Measurements from ENCODE around the gene NEMP2. TPM values are rescaled to one million over a fixed set of nuclear protein-coding genes. Genes with fewer than 3 reads are reported as not detected.

The NEMP2 gene
- total RNA-seq, 1 experiment from 2014 or later = 12.0 TPM

DNA sequence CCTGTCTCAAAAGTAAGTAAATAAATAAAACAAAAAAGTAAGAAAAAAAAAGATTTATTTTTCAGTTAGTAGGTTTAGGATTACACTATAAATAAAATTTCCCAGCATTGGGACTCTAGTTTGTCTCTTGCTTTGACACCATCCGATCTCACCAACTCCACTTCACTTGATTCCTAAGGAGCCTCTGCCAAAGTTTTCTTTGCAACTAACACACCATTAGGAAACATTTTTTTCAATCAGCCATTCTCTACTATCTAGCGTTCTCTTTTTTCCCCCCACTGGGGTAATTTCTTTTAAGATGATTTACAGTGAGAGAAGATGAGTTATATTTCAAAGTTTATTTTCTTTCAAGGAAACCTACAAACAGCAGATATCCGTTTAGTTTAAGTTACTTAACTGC is 10.6 kb upstream of the NEMP2 start:
- CTCF ChIA-PET = no interaction called here
- no peaks in the 10 kb centered on the region for H3K4me1 ChIP-seq (ENCODE audit: control insufficient read depth, insufficient read depth, low read length)
- peaks cover 10% of the 10 kb centered on the region; the same call in 1 of the 2 replicates for H3K9me3 ChIP-seq (ENCODE audit: control insufficient read depth, insufficient read depth, low read depth, low read length)
- POLR2A ChIA-PET = interaction anchor here (0.6 to 0.8 kb wide), 2 partner anchors 117 to 1136 kb away, joined by 3 to 5 read pairs; no protein-coding TSS in a partner anchor
- ATAC-seq (no peak), DNase-seq (ENCODE audit: low read depth, low spot score) (no peak)
- BruUV-seq (replicated peaks) = no TSS peak
- in situ Hi-C loops (cut with HindIII; ENCODE audit: low pct_unique_long_range_greater_than_20kb, low sequenced_read_pairs) (no loop called here), intact Hi-C loops (cut with micrococcal nuclease; ENCODE audit: unreplicated experiment) (no loop called here)
- no peaks in the 10 kb centered on the region for H3K27me3 ChIP-seq (ENCODE audit: control insufficient read depth, insufficient read depth, low read length)
- no peak overlapping the region for H3K27ac ChIP-seq (ENCODE audit: low read length)
- H3K36me3 ChIP-seq (ENCODE audit: control insufficient read depth, insufficient read depth, low read length) = no peaks in the 10 kb centered on the region
- no peak overlapping the region for H3K4me3 ChIP-seq (ENCODE audit: low read depth in 2 of 2, low read length in 2 of 2)
- TF ChIP-seq POLR2AphosphoS5 (IDR thresholded peaks at IDR 0.05; ENCODE audit: low read depth, low read length) (no peak), SIN3A (IDR thresholded peaks at IDR 0.05; ENCODE audit: borderline replicate concordance, insufficient read depth, low read depth, low read length) (no peak), TCF7L2 (IDR thresholded peaks at IDR 0.05; ENCODE audit: low read depth, low read length) (no peak)
- TF ChIP-seq, protein P1, sequence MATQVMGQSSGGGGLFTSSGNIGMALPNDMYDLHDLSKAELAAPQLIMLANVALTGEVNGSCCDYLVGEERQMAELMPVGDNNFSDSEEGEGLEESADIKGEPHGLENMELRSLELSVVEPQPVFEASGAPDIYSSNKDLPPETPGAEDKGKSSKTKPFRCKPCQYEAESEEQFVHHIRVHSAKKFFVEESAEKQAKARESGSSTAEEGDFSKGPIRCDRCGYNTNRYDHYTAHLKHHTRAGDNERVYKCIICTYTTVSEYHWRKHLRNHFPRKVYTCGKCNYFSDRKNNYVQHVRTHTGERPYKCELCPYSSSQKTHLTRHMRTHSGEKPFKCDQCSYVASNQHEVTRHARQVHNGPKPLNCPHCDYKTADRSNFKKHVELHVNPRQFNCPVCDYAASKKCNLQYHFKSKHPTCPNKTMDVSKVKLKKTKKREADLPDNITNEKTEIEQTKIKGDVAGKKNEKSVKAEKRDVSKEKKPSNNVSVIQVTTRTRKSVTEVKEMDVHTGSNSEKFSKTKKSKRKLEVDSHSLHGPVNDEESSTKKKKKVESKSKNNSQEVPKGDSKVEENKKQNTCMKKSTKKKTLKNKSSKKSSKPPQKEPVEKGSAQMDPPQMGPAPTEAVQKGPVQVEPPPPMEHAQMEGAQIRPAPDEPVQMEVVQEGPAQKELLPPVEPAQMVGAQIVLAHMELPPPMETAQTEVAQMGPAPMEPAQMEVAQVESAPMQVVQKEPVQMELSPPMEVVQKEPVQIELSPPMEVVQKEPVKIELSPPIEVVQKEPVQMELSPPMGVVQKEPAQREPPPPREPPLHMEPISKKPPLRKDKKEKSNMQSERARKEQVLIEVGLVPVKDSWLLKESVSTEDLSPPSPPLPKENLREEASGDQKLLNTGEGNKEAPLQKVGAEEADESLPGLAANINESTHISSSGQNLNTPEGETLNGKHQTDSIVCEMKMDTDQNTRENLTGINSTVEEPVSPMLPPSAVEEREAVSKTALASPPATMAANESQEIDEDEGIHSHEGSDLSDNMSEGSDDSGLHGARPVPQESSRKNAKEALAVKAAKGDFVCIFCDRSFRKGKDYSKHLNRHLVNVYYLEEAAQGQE (IDR thresholded peaks at IDR 0.05; ENCODE audit: insufficient read depth in 1 of 2, low read depth in 2 of 2, low read length in 1 of 2) = no peak
- TF ChIP-seq, protein P2, sequence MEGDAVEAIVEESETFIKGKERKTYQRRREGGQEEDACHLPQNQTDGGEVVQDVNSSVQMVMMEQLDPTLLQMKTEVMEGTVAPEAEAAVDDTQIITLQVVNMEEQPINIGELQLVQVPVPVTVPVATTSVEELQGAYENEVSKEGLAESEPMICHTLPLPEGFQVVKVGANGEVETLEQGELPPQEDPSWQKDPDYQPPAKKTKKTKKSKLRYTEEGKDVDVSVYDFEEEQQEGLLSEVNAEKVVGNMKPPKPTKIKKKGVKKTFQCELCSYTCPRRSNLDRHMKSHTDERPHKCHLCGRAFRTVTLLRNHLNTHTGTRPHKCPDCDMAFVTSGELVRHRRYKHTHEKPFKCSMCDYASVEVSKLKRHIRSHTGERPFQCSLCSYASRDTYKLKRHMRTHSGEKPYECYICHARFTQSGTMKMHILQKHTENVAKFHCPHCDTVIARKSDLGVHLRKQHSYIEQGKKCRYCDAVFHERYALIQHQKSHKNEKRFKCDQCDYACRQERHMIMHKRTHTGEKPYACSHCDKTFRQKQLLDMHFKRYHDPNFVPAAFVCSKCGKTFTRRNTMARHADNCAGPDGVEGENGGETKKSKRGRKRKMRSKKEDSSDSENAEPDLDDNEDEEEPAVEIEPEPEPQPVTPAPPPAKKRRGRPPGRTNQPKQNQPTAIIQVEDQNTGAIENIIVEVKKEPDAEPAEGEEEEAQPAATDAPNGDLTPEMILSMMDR (IDR thresholded peaks at IDR 0.05) = no peak

DNA sequence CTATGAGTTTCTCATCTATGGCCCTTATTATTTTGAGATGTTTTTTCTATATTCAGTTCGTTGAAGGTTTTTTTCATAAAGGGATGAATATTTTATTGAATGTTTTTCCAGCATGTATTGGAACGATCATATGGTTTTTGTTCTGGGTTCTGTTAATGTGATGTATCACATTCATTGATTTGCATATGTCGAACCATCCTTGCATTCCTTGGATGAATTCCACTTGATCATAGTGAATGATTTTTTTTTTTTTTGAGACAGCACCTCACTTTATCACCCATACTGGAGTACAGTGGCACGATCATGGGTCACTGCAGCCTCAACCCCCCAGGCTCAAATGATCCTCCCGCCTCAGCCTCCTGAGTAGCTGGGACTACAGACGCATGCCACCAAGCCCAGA is 5.5 kb upstream of the NEMP2 start:
- TF ChIP-seq POLR2AphosphoS5 (IDR thresholded peaks at IDR 0.05; ENCODE audit: low read depth, low read length) (no peak), SIN3A (IDR thresholded peaks at IDR 0.05; ENCODE audit: borderline replicate concordance, insufficient read depth, low read depth, low read length) (no peak), TCF7L2 (IDR thresholded peaks at IDR 0.05; ENCODE audit: low read depth, low read length) (no peak)
- TF ChIP-seq, protein P2 (IDR thresholded peaks at IDR 0.05) = no peak
- TF ChIP-seq, protein P1 (IDR thresholded peaks at IDR 0.05; ENCODE audit: insufficient read depth in 1 of 2, low read depth in 2 of 2, low read length in 1 of 2) = no peak
- H3K36me3 ChIP-seq (ENCODE audit: control insufficient read depth, insufficient read depth, low read length) = no peaks in the 10 kb centered on the region
- intact Hi-C loops (cut with micrococcal nuclease; ENCODE audit: unreplicated experiment) (no loop called here), in situ Hi-C loops (cut with HindIII; ENCODE audit: low pct_unique_long_range_greater_than_20kb, low sequenced_read_pairs) (no loop called here)
- no TSS peak for BruUV-seq (replicated peaks)
- H3K27ac ChIP-seq (ENCODE audit: low read length) = no peak overlapping the region
- H3K27me3 ChIP-seq (ENCODE audit: control insufficient read depth, insufficient read depth, low read length) = no peaks in the 10 kb centered on the region
- H3K4me3 ChIP-seq (ENCODE audit: low read depth in 2 of 2, low read length in 2 of 2) = no peak overlapping the region
- no peak for DNase-seq (ENCODE audit: low read depth, low spot score)
- CTCF ChIA-PET = no interaction called here
- no peak for ATAC-seq
- POLR2A ChIA-PET = no interaction called here
- peaks cover 11% of the 10 kb centered on the region; the same call in 1 of the 2 replicates for H3K9me3 ChIP-seq (ENCODE audit: control insufficient read depth, insufficient read depth, low read depth, low read length)
- peaks cover 6% of the 10 kb centered on the region; the same call in 1 of the 2 replicates for H3K4me1 ChIP-seq (ENCODE audit: control insufficient read depth, insufficient read depth, low read length)

Data from Panc1 (cell line).